C1 segment of cervical spinal cord (tissue), 14 donors: ENCODE data around the gene KLHL29.

Source experiments
- DNase-seq, 14 donors: peaks; one replicate each; lab custom pipeline; 2025; lab: John Stamatoyannopoulos, UW

Gene KLHL29

GRCh38 chr2:23757686-23758433, 372.9 kb downstream of the KLHL29 start:
- peak in 1 of 14 donors; percentile 2 for DNase-seq
